ENCODE data around the gene KDM1A.

DNA sequence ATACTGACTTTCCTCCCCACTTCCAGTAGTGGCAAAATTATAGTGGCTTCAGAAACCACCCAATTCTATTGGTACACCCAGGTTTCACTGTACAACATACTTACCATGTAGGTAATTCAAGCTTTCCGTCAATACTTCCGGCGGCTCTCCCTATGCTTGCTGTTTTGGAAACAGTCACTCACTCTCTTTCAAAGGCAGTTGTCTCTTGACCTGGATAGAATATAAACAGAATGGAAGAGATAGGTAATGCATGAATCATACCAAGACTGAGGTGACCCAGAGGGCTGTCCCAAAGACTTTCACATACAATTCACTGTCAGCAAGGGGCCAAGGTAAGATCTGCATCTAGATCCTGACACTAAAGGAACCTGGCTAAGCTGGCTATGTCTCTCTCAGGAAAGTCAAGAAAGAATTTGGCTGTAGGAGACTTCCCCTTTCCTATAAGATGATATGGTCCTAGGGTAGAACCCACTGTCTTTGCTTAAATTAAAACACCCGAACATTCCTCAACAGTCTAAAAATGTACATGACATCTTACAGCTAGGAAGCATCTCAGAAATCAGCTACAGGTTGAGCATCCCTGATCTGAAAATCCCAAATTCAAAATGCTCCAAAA, 89.8 kb downstream of the KDM1A start:
- TF ChIP-seq, protein P1, sequence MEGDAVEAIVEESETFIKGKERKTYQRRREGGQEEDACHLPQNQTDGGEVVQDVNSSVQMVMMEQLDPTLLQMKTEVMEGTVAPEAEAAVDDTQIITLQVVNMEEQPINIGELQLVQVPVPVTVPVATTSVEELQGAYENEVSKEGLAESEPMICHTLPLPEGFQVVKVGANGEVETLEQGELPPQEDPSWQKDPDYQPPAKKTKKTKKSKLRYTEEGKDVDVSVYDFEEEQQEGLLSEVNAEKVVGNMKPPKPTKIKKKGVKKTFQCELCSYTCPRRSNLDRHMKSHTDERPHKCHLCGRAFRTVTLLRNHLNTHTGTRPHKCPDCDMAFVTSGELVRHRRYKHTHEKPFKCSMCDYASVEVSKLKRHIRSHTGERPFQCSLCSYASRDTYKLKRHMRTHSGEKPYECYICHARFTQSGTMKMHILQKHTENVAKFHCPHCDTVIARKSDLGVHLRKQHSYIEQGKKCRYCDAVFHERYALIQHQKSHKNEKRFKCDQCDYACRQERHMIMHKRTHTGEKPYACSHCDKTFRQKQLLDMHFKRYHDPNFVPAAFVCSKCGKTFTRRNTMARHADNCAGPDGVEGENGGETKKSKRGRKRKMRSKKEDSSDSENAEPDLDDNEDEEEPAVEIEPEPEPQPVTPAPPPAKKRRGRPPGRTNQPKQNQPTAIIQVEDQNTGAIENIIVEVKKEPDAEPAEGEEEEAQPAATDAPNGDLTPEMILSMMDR (tag by site-specific recombination; IDR thresholded peaks at IDR 0.05), result no peak
- TF ChIP-seq ZNF223 (tag by site-specific recombination; IDR thresholded peaks at IDR 0.05) (no peak), ZBTB7A (tag by site-specific recombination; IDR thresholded peaks at IDR 0.05; ENCODE audit: low read depth) (no peak), ZNF48 (tag by site-specific recombination; IDR thresholded peaks at IDR 0.05) (no peak), ZNF777 (tag by site-specific recombination; IDR thresholded peaks at IDR 0.05; ENCODE audit: borderline replicate concordance) (no peak), YY1 (tag by site-specific recombination; IDR thresholded peaks at IDR 0.05) (no peak), ZNF677 (tag by site-specific recombination; IDR thresholded peaks at IDR 0.05) (no peak), ZNF660 (tag by site-specific recombination; IDR thresholded peaks at IDR 0.05) (no peak), ZNF76 (tag by site-specific recombination; IDR thresholded peaks at IDR 0.05; ENCODE audit: borderline replicate concordance, low read depth) (no peak), ZNF121 (tag by site-specific recombination; IDR thresholded peaks at IDR 0.05) (no peak)
- TF ChIP-seq, protein P2, sequence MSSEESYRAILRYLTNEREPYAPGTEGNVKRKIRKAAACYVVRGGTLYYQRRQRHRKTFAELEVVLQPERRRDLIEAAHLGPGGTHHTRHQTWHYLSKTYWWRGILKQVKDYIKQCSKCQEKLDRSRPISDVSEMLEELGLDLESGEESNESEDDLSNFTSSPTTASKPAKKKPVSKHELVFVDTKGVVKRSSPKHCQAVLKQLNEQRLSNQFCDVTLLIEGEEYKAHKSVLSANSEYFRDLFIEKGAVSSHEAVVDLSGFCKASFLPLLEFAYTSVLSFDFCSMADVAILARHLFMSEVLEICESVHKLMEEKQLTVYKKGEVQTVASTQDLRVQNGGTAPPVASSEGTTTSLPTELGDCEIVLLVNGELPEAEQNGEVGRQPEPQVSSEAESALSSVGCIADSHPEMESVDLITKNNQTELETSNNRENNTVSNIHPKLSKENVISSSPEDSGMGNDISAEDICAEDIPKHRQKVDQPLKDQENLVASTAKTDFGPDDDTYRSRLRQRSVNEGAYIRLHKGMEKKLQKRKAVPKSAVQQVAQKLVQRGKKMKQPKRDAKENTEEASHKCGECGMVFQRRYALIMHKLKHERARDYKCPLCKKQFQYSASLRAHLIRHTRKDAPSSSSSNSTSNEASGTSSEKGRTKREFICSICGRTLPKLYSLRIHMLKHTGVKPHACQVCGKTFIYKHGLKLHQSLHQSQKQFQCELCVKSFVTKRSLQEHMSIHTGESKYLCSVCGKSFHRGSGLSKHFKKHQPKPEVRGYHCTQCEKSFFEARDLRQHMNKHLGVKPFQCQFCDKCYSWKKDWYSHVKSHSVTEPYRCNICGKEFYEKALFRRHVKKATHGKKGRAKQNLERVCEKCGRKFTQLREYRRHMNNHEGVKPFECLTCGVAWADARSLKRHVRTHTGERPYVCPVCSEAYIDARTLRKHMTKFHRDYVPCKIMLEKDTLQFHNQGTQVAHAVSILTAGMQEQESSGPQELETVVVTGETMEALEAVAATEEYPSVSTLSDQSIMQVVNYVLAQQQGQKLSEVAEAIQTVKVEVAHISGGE (tag by site-specific recombination; conservative IDR thresholded peaks at IDR 0.05; ENCODE audit: low read depth), result no peak
- TF ChIP-seq, protein P3, sequence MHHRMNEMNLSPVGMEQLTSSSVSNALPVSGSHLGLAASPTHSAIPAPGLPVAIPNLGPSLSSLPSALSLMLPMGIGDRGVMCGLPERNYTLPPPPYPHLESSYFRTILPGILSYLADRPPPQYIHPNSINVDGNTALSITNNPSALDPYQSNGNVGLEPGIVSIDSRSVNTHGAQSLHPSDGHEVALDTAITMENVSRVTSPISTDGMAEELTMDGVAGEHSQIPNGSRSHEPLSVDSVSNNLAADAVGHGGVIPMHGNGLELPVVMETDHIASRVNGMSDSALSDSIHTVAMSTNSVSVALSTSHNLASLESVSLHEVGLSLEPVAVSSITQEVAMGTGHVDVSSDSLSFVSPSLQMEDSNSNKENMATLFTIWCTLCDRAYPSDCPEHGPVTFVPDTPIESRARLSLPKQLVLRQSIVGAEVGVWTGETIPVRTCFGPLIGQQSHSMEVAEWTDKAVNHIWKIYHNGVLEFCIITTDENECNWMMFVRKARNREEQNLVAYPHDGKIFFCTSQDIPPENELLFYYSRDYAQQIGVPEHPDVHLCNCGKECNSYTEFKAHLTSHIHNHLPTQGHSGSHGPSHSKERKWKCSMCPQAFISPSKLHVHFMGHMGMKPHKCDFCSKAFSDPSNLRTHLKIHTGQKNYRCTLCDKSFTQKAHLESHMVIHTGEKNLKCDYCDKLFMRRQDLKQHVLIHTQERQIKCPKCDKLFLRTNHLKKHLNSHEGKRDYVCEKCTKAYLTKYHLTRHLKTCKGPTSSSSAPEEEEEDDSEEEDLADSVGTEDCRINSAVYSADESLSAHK (tag by site-specific recombination; IDR thresholded peaks at IDR 0.05), result no peak

Data from HEK293 (cell line).